GM12878 (cell line): ENCODE data around the gene DMRTB1. TPM values are rescaled to one million over a fixed set of nuclear protein-coding genes. Genes with fewer than 3 reads are reported as not detected.

Experiments used
- ATAC-seq: fragments of 200-7000 bp; cut with Tn5 transposase; 3 replicates; pipeline ENCODE4 v1.9.1; 2020; ENCODE audit warnings: mild to moderate bottlenecking, moderate library complexity
- BruUV-seq: library from RNA; stranded (reverse); fragments of 400-500 nt; replicated peaks from 2 replicates; lab custom pipeline; 2021; lab: Mats Ljungman, UMichigan
- CTCF ChIA-PET: fragments of 300-600 bp; sonication (Branson Sonifier 250); formaldehyde crosslinking; extraction: SDS; loops from one replicate; lab custom pipeline; 2021; ENCODE audit warnings: inconsistent platforms; lab: Yijun Ruan, JAX
- POLR2A ChIA-PET: fragments of 350-600 bp; formaldehyde crosslinking; extraction: SDS; loops from one replicate; lab custom pipeline; 2021; ENCODE audit warnings: inconsistent platforms; lab: Charles Lee
- RAD21 ChIA-PET: fragments of 300-600 bp; sonication (Branson Sonifier 250); formaldehyde crosslinking; loops from one replicate; lab custom pipeline; 2023; ENCODE audit warnings: antibody characterized with exemption; ENCODE audit not compliant: unreplicated experiment; lab: Charles Lee
- SMC1A ChIA-PET: fragments of 300-600 bp; sonication (Branson Sonifier 250); formaldehyde crosslinking; loops from one replicate; lab custom pipeline; 2023; ENCODE audit not compliant: unreplicated experiment, uncharacterized antibody; lab: Charles Lee
- DNase-seq: peaks from one replicate; pipeline ENCODE4 v3.0.0-alpha.2; 2011; ENCODE audit warnings: low read depth, low spot score
- FAIRE-seq: peaks from 3 replicates; lab custom pipeline; 2011; peaks lifted over from hg19 to GRCh38; lab: Jason Lieb, UNC
- H2AFZ ChIP-seq: 2 replicates; pipeline ENCODE4 v1.6.0; 2011; ENCODE audit warnings: low read depth, low read length, control low read depth; ENCODE audit not compliant: control insufficient read depth
- H3K27ac ChIP-seq: 2 replicates; pipeline ENCODE4 v1.5.1; 2011; ENCODE audit warnings: control low read depth; ENCODE audit not compliant: control insufficient read depth, insufficient read depth
- H3K27me3 ChIP-seq, 2 experiments: replicated peaks in 1 of 2; 2 replicates each; pipeline versions ENCODE4 v1.6.0 to v1.6.1; 2011; ENCODE audit warnings: low read length in 1 of 2; ENCODE audit not compliant: control insufficient read depth in 2 of 2, insufficient read depth in 2 of 2
- H3K36me3 ChIP-seq, 2 experiments: 2 replicates each; pipeline ENCODE4 v1.5.1; 2011; ENCODE audit warnings: low read length in 1 of 2; ENCODE audit not compliant: control insufficient read depth in 2 of 2, insufficient read depth in 2 of 2
- H3K4me1 ChIP-seq: 2 replicates; pipeline ENCODE4 v1.6.1; 2011; ENCODE audit warnings: mild to moderate bottlenecking, low read length, moderate library complexity, mixed read lengths; ENCODE audit not compliant: control insufficient read depth, insufficient read depth
- H3K4me2 ChIP-seq: 2 replicates; pipeline ENCODE4 v1.6.0; 2011; ENCODE audit warnings: control low read depth; ENCODE audit not compliant: control insufficient read depth, insufficient read depth
- H3K4me3 ChIP-seq: fragments of 200-600 bp; sonication (generic); 2 replicates; pipeline ENCODE4 v1.5.1; 2016
- H3K79me2 ChIP-seq: 2 replicates; pipeline ENCODE4 v1.6.0; 2011; ENCODE audit warnings: low read length; ENCODE audit not compliant: control insufficient read depth, insufficient read depth
- H3K9ac ChIP-seq: 2 replicates; pipeline ENCODE4 v1.8.0; 2011; ENCODE audit warnings: low read length, control low read depth, mixed read lengths; ENCODE audit not compliant: control insufficient read depth, insufficient read depth
- H3K9me3 ChIP-seq: replicated peaks from 3 replicates; pipeline ENCODE4 v1.5.1; 2011; ENCODE audit warnings: mild to moderate bottlenecking, low read length; ENCODE audit not compliant: control insufficient read depth, insufficient read depth
- H4K20me1 ChIP-seq: 2 replicates; pipeline ENCODE4 v1.6.0; 2011; ENCODE audit not compliant: control insufficient read depth, insufficient read depth
- BMI1 ChIP-seq: fragments of 450-650 bp; IDR thresholded peaks from 2 replicates; pipeline ENCODE4 v1.6.1; 2016; ENCODE audit warnings: mild to moderate bottlenecking, moderate library complexity, borderline replicate concordance
- BRCA1 ChIP-seq: IDR thresholded peaks from 2 replicates; pipeline ENCODE4 v1.6.1; 2011; ENCODE audit warnings: low read depth, low read length, improper control_type of control experiment
- CUX1 ChIP-seq: IDR thresholded peaks from 2 replicates; pipeline ENCODE4 v1.6.1; 2012; ENCODE audit warnings: improper control_type of control experiment, low read depth, low read length; ENCODE audit not compliant: insufficient replicate concordance
- ESRRA ChIP-seq: IDR thresholded peaks from 2 replicates; pipeline ENCODE4 v1.6.1; 2012; ENCODE audit warnings: mild to moderate bottlenecking, low read length, improper control_type of control experiment
- KDM1A ChIP-seq: fragments of 200-600 bp; sonication (generic); IDR thresholded peaks from 2 replicates; pipeline ENCODE4 v1.6.1; 2016; ENCODE audit warnings: borderline replicate concordance
- NFIC ChIP-seq: IDR thresholded peaks from 2 replicates; pipeline ENCODE4 v1.6.1; 2012; ENCODE audit warnings: low read depth, mild to moderate bottlenecking, inconsistent platforms, low read length, moderate library complexity
- NR2C1 ChIP-seq: fragments of 450-650 bp; IDR thresholded peaks from 2 replicates; pipeline ENCODE4 v1.6.1; 2017; ENCODE audit warnings: antibody characterized with exemption, mild to moderate bottlenecking, moderate library complexity
- POU2F2 ChIP-seq: IDR thresholded peaks from 3 replicates; pipeline ENCODE4 v1.6.1; 2011; ENCODE audit warnings: low read depth, mild to moderate bottlenecking, low read length, borderline replicate concordance
- RB1 ChIP-seq: fragments of 450-650 bp; formaldehyde crosslinking; IDR thresholded peaks from 2 replicates; pipeline ENCODE4 v1.6.1; 2017; ENCODE audit warnings: mild to moderate bottlenecking, borderline replicate concordance
- STAT3 ChIP-seq: IDR thresholded peaks from 2 replicates; pipeline ENCODE4 v1.6.1; 2011; ENCODE audit warnings: low read depth, low read length, improper control_type of control experiment
- SUZ12 ChIP-seq: fragments of 200-600 bp; sonication (generic); IDR thresholded peaks from one replicate; pipeline ENCODE4 v1.6.1; 2018; ENCODE audit warnings: antibody characterized with exemption, mild to moderate bottlenecking; ENCODE audit not compliant: unreplicated experiment
- WGBS: methylation state at CpG from one replicate; pipeline ENCODE4 v1.1.6; 2016; ENCODE audit warnings: low lambda C conversion rate; ENCODE audit not compliant: insufficient replicate concordance, insufficient coverage; ENCODE audit errors: missing lambda C conversion rate; 5-methylcytosine and 5-hydroxymethylcytosine counted together
- in situ Hi-C: fragments of 300-500 bp; cut with MboI; formaldehyde crosslinking; loops from 9 replicates; pipeline ENCODE4 v1.14.3; 2018; ENCODE audit warnings: mixed read lengths
- intact Hi-C: fragments of 100-400 bp; cut with micrococcal nuclease; formaldehyde crosslinking; loops from one replicate; pipeline ENCODE4 v1.14.2; 2022; ENCODE audit not compliant: unreplicated experiment
- polyA plus RNA-seq, 11 experiments: library from polyadenylated mRNA; depleted of rRNA in 4 of 11; unstranded in 6 of 11; stranded (reverse) in 5 of 11; fragments of >200 nt; fragmentation: Nextera tagmentation in 4 of 11; fragmentation: Illumina TruSeq in 1 of 11; extraction: Ambion mirVana in 4 of 11; extraction: Trizol in 1 of 11; gene quantifications; 1 replicate in 1 of 11; 2 replicates in 10 of 11; pipeline versions ENCODE4 v1.2.1 to v1.2.3, GENCODE V29; 2011 to 2016; ENCODE audit warnings: inconsistent platforms in 2 of 11, missing spikeins in 2 of 11, low read depth in 1 of 11
- total RNA-seq, 4 experiments: library from RNA; depleted of rRNA in 3 of 4; stranded (reverse); fragments of >200 nt in 3 of 4; fragmentation: Illumina TruSeq in 1 of 4; extraction: Trizol in 1 of 4; gene quantifications; 2 replicates each; pipeline versions ENCODE4 v1.2.1 to v1.2.3, GENCODE V29; 2013 to 2021
- TF ChIP-seq, protein P1 (sequence below), 3 experiments: IDR thresholded peaks in 2 of 3; conservative IDR thresholded peaks in 1 of 3; 2 replicates each; pipeline ENCODE4 v1.5.1; 2011; ENCODE audit warnings: low read depth in 3 of 3, low read length in 3 of 3, mild to moderate bottlenecking in 3 of 3, control low read depth in 2 of 3, moderate library complexity in 2 of 3, inconsistent platforms in 1 of 3, mixed read lengths in 1 of 3; ENCODE audit not compliant: control insufficient read depth in 2 of 3, insufficient read depth in 1 of 3; ENCODE audit errors: extremely low read depth in 1 of 3

DMRTB1 gene
- total and polyA plus RNA-seq, 10 of the 15 experiments (the other 5 are each of a cell fraction or from before 2014, with no cell fraction given) = not detected

DNA sequence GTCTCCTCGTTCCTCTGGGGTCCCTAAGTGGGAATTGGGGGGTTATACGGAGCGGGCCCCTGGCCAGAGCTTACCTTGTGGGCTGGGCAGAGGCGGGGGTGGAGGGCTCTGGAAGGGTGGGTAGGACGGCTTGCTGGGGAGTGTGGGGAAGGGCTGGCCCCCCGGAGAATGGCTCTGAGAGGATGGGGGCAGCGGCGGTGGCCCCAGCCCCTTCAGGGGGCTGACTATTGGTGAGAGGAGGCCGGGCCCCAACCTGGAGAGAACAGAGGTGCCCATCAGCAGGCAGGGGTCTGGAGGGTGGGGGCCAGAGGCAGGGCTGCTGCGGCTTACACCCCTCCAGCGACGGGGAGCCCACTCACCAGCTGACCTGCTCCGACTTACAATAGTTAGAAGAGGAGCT, 50.6 kb downstream of the DMRTB1 start:
- Histone ChIP-seq H2AFZ (no peak overlapping the region), H3K4me2 (no peak overlapping the region), H3K79me2 (no peaks in the 10 kb centered on the region), H3K27ac (no peak overlapping the region), H3K4me1 (no peaks in the 10 kb centered on the region), H3K9me3 (no peaks in the 10 kb centered on the region), H3K27me3 (no peaks in the 10 kb centered on the region), H3K36me3 (no peaks in the 10 kb centered on the region), H4K20me1 (no peaks in the 10 kb centered on the region), H3K9ac (no peak overlapping the region), H3K4me3 (no peak overlapping the region)
- TF ChIP-seq NFIC (no peak), SUZ12 (no peak), POU2F2 (no peak), BMI1 (no peak), STAT3 (no peak), BRCA1 (no peak)
- TF ChIP-seq, protein P1, sequence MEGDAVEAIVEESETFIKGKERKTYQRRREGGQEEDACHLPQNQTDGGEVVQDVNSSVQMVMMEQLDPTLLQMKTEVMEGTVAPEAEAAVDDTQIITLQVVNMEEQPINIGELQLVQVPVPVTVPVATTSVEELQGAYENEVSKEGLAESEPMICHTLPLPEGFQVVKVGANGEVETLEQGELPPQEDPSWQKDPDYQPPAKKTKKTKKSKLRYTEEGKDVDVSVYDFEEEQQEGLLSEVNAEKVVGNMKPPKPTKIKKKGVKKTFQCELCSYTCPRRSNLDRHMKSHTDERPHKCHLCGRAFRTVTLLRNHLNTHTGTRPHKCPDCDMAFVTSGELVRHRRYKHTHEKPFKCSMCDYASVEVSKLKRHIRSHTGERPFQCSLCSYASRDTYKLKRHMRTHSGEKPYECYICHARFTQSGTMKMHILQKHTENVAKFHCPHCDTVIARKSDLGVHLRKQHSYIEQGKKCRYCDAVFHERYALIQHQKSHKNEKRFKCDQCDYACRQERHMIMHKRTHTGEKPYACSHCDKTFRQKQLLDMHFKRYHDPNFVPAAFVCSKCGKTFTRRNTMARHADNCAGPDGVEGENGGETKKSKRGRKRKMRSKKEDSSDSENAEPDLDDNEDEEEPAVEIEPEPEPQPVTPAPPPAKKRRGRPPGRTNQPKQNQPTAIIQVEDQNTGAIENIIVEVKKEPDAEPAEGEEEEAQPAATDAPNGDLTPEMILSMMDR (IDR thresholded peaks at IDR 0.05 in 2 of 3, conservative IDR thresholded peaks at IDR 0.05 in 1 of 3; ENCODE audit: control insufficient read depth in 2 of 3, extremely low read depth in 1 of 3, insufficient read depth in 1 of 3, low read depth in 3 of 3, low read length in 3 of 3) = no peak
- CTCF ChIA-PET = no interaction called here
- FAIRE-seq = no peak
- in situ Hi-C loops = no loop called here
- 47% methylated on average over 8 of the region's 13 CpGs for WGBS
- ATAC-seq = no peak
- no TSS peak for BruUV-seq
- POLR2A ChIA-PET = no interaction called here
- SMC1A ChIA-PET = no interaction called here
- intact Hi-C loops = no loop called here
- RAD21 ChIA-PET = no interaction called here
- no peak for DNase-seq

- H3K4me2 ChIP-seq = no peak overlapping the region
- H3K27ac ChIP-seq = no peak overlapping the region
- no peaks in the 10 kb centered on the region for H3K36me3 ChIP-seq
- ChIA-PET CTCF (no interaction called here), POLR2A (no interaction called here), SMC1A (no interaction called here), RAD21 (no interaction called here)
- FAIRE-seq (no peak), ATAC-seq (no peak), DNase-seq (no peak)
- no TSS peak for BruUV-seq
- no peaks in the 10 kb centered on the region for H3K4me1 ChIP-seq
- no peaks in the 10 kb centered on the region for H3K79me2 ChIP-seq
- intact Hi-C loops = no loop called here
- no peak overlapping the region for H2AFZ ChIP-seq
- H3K9me3 ChIP-seq = no peaks in the 10 kb centered on the region
- no peak overlapping the region for H3K4me3 ChIP-seq
- H3K9ac ChIP-seq = no peak overlapping the region
- H3K27me3 ChIP-seq = no peaks in the 10 kb centered on the region
- WGBS = 30% methylated on average over 7 of the region's 7 CpGs
- no peaks in the 10 kb centered on the region for H4K20me1 ChIP-seq
- in situ Hi-C loops = no loop called here
- TF ChIP-seq ESRRA (no peak), KDM1A (no peak), RB1 (no peak), CUX1 (no peak), NR2C1 (no peak)
Measured at GRCh38 chr1:53510215-53510614, 51.0 kb downstream of the DMRTB1 start.
